WTC11 (cell line): ENCODE measurements around the gene CFL1.

Experiments
- CBFB ChIP-seq: sonication (generic); formaldehyde crosslinking; IDR thresholded peaks from 2 replicates; pipeline ENCODE4 v1.8.1; 2022; ENCODE audit warnings: mild to moderate bottlenecking, low read depth, missing genetic modification reagents
- CTCF ChIP-seq: fragments of 200-600 bp; IDR thresholded peaks from 2 replicates; pipeline ENCODE4 v1.8.0; 2022; ENCODE audit warnings: antibody characterized with exemption
- E2F4 ChIP-seq: sonication (generic); formaldehyde crosslinking; IDR thresholded peaks from 2 replicates; pipeline ENCODE4 v1.8.1; 2022; ENCODE audit warnings: low read depth, mild to moderate bottlenecking, moderate library complexity, missing genetic modification reagents, borderline replicate concordance
- ESRRA ChIP-seq: sonication (generic); formaldehyde crosslinking; IDR thresholded peaks from 2 replicates; pipeline ENCODE4 v1.8.1; 2022; ENCODE audit warnings: mild to moderate bottlenecking, missing genetic modification reagents, borderline replicate concordance
- FOXJ3 ChIP-seq: sonication (generic); formaldehyde crosslinking; IDR thresholded peaks from 2 replicates; pipeline ENCODE4 v1.9.0; 2021; ENCODE audit warnings: missing genetic modification reagents, mild to moderate bottlenecking, borderline replicate concordance
- IRF2 ChIP-seq: sonication (generic); formaldehyde crosslinking; IDR thresholded peaks from 2 replicates; pipeline ENCODE4 v1.8.0; 2022; ENCODE audit warnings: low read depth, missing genetic modification reagents, borderline replicate concordance
- MAX ChIP-seq: sonication (generic); formaldehyde crosslinking; IDR thresholded peaks from 2 replicates; pipeline ENCODE4 v1.8.0; 2022; ENCODE audit warnings: mild to moderate bottlenecking, missing genetic modification reagents
- PRDM15 ChIP-seq: sonication (generic); formaldehyde crosslinking; IDR thresholded peaks from 2 replicates; pipeline ENCODE4 v1.8.0; 2022; ENCODE audit warnings: missing genetic modification reagents
- SP1 ChIP-seq: sonication (generic); formaldehyde crosslinking; conservative IDR thresholded peaks from 2 replicates; pipeline ENCODE4 v1.8.1; 2022; ENCODE audit warnings: missing genetic modification reagents
- TEAD4 ChIP-seq: sonication (generic); formaldehyde crosslinking; IDR thresholded peaks from 2 replicates; pipeline ENCODE4 v1.8.0; 2022; ENCODE audit warnings: mild to moderate bottlenecking, missing genetic modification reagents
- ZBTB21 ChIP-seq: sonication (generic); formaldehyde crosslinking; IDR thresholded peaks from 2 replicates; pipeline ENCODE4 v1.8.1; 2023; ENCODE audit warnings: mild to moderate bottlenecking, missing genetic modification reagents, borderline replicate concordance
- ZNF423 ChIP-seq: fragments of 250-450 bp; sonication (Bioruptor Pico); IDR thresholded peaks from 2 replicates; pipeline ENCODE4 v2.1.2; 2022; ENCODE audit warnings: mild to moderate bottlenecking, moderate library complexity

GRCh38 chr11:65850217-65851082, 7.5 kb downstream of the CFL1 start:
- TF ChIP-seq E2F4 (CRISPR knock-in tag) (no peak), ESRRA (CRISPR knock-in tag) (no peak), CTCF (no peak), ZNF423 (CRISPR knock-in tag) (no peak), ZBTB21 (CRISPR knock-in tag) (no peak), CBFB (CRISPR knock-in tag) (no peak), IRF2 (no peak), TEAD4 (CRISPR knock-in tag) (no peak), MAX (CRISPR knock-in tag) (no peak), FOXJ3 (CRISPR knock-in tag) (no peak), PRDM15 (CRISPR knock-in tag) (no peak), SP1 (CRISPR knock-in tag) (no peak)
